K562 (cell line): ENCODE measurements around the gene HEY2. TPM values are rescaled to one million over a fixed set of nuclear protein-coding genes. Genes with fewer than 3 reads are reported as not detected.

ENCODE experiments used
- ATF2 ChIP-seq: sonication (generic); formaldehyde crosslinking; IDR thresholded peaks from 2 replicates; pipeline ENCODE4 v1.8.1; 2022; ENCODE audit warnings: missing genetic modification reagents
- CBFA2T3 ChIP-seq: fragments of 450-650 bp; IDR thresholded peaks from 2 replicates; pipeline ENCODE4 v1.6.1; 2017
- CBX5 ChIP-seq: IDR thresholded peaks from 2 replicates; pipeline ENCODE4 v1.6.1; 2014; ENCODE audit warnings: low read depth, borderline replicate concordance
- CBX8 ChIP-seq: fragments of 200-600 bp; sonication (generic); IDR thresholded peaks from 2 replicates; pipeline ENCODE4 v1.6.1; 2012; ENCODE audit warnings: borderline replicate concordance, mixed run types, low read depth, mild to moderate bottlenecking, moderate library complexity, mixed read lengths, low read length, control low read depth, inconsistent platforms; ENCODE audit not compliant: poor library complexity, severe bottlenecking; ENCODE audit errors: extremely low read depth
- CC2D1A ChIP-seq: fragments of 450-650 bp; IDR thresholded peaks from 2 replicates; pipeline ENCODE4 v1.6.1; 2017; ENCODE audit warnings: mild to moderate bottlenecking
- CXXC5 ChIP-seq: fragments of 250-450 bp; sonication (Bioruptor Pico); IDR thresholded peaks from 2 replicates; pipeline ENCODE4 v1.8.0; 2022; ENCODE audit warnings: inconsistent platforms, mild to moderate bottlenecking, moderate library complexity
- DACH1 ChIP-seq: fragments of 450-650 bp; IDR thresholded peaks from 2 replicates; pipeline ENCODE4 v1.6.1; 2018; ENCODE audit not compliant: partially characterized antibody
- HDAC8 ChIP-seq: fragments of 450-650 bp; IDR thresholded peaks from 2 replicates; pipeline ENCODE4 v1.6.1; 2016; ENCODE audit warnings: mild to moderate bottlenecking, missing genetic modification characterization, moderate library complexity, missing compliant biosample characterization
- ILF3 ChIP-seq: fragments of 450-650 bp; IDR thresholded peaks from 2 replicates; pipeline ENCODE4 v1.6.1; 2018; ENCODE audit warnings: antibody characterized with exemption, mild to moderate bottlenecking, moderate library complexity, borderline replicate concordance
- NCOR1 ChIP-seq: fragments of 450-650 bp; IDR thresholded peaks from 2 replicates; pipeline ENCODE4 v1.6.1; 2016; ENCODE audit warnings: mild to moderate bottlenecking, moderate library complexity
- PML ChIP-seq: IDR thresholded peaks from 2 replicates; pipeline ENCODE4 v1.6.1; 2012; ENCODE audit warnings: low read length, inconsistent platforms
- PRPF4 ChIP-seq: fragments of 200-400 bp; formaldehyde crosslinking; IDR thresholded peaks from one replicate; pipeline ENCODE4 v1.6.1; 2017; ENCODE audit warnings: low read length, low read depth, mild to moderate bottlenecking; ENCODE audit not compliant: insufficient read depth, poor library complexity, severe bottlenecking
- PTBP1 ChIP-seq: fragments of 200-400 bp; formaldehyde crosslinking; IDR thresholded peaks from 2 replicates; pipeline ENCODE4 v1.6.1; 2017; ENCODE audit warnings: low read depth, low read length
- SMC3 ChIP-seq: conservative IDR thresholded peaks from 2 replicates; pipeline ENCODE4 v1.6.1; 2011; ENCODE audit warnings: low read depth, low read length, improper control_type of control experiment; ENCODE audit not compliant: insufficient read depth
- STAG1 ChIP-seq: sonication (generic); formaldehyde crosslinking; IDR thresholded peaks from 2 replicates; pipeline ENCODE4 v1.5.0; 2020; ENCODE audit warnings: missing genetic modification reagents, borderline replicate concordance
- TEAD1 ChIP-seq, 2 experiments: fragments of 450-650 bp in 1 of 2; sonication (generic) in 1 of 2; formaldehyde crosslinking; IDR thresholded peaks; 2 replicates each; pipeline versions ENCODE4 v1.4.0 to v1.8.0; 2020 to 2022; ENCODE audit warnings: mild to moderate bottlenecking in 2 of 2, missing genetic modification reagents in 1 of 2
- UBTF ChIP-seq, 2 experiments: IDR thresholded peaks; 2 replicates each; pipeline ENCODE4 v1.6.1; 2012; ENCODE audit warnings: improper control_type of control experiment in 2 of 2, low read depth in 2 of 2, low read length in 2 of 2, borderline replicate concordance in 1 of 2
- XRCC3 ChIP-seq: fragments of 450-650 bp; IDR thresholded peaks from 2 replicates; pipeline ENCODE4 v1.6.1; 2017; ENCODE audit warnings: mild to moderate bottlenecking, moderate library complexity
- ZNF146 ChIP-seq: IDR thresholded peaks from one replicate; pipeline ENCODE4 v1.6.1; 2018; ENCODE audit warnings: missing compliant biosample characterization; ENCODE audit not compliant: unreplicated experiment
- ZNF277 ChIP-seq: fragments of 250-450 bp; sonication (Bioruptor Pico); IDR thresholded peaks from 2 replicates; pipeline ENCODE4 v1.8.0; 2022; ENCODE audit warnings: inconsistent platforms, mild to moderate bottlenecking, moderate library complexity, borderline replicate concordance
- ZNF639 ChIP-seq, 2 experiments: fragments of 200-800 bp in 1 of 2; sonication (Bioruptor generic) in 1 of 2; sonication (generic) in 1 of 2; formaldehyde crosslinking in 1 of 2; IDR thresholded peaks in 1 of 2; conservative IDR thresholded peaks in 1 of 2; 2 replicates each; pipeline versions ENCODE4 v1.5.0 to v1.6.1; 2016 to 2020; ENCODE audit warnings: missing compliant biosample characterization in 1 of 2, missing genetic modification characterization in 1 of 2, missing genetic modification reagents in 1 of 2
- polyA plus RNA-seq, 8 experiments: library from polyadenylated mRNA; depleted of rRNA in 4 of 8; stranded (reverse) in 5 of 8; unstranded in 3 of 8; fragments of >200 nt; fragmentation: Nextera tagmentation in 2 of 8; fragmentation: Illumina TruSeq in 1 of 8; extraction: Ambion mirVana in 2 of 8; extraction: Trizol in 1 of 8; gene quantifications; 2 replicates each; pipeline versions ENCODE4 v1.2.1 to v1.2.3, GENCODE V29; 2011 to 2014; ENCODE audit warnings: inconsistent platforms in 1 of 8, missing spikeins in 1 of 8
- total RNA-seq, 7 experiments: library from RNA; depleted of rRNA in 6 of 7; stranded (reverse); fragments of >200 nt in 6 of 7; fragmentation: Illumina TruSeq in 2 of 7; extraction: Trizol in 2 of 7; gene quantifications; 2 replicates each; pipeline versions ENCODE4 v1.2.1 to v1.2.3, GENCODE V29; 2011 to 2021; ENCODE audit warnings: low replicate concordance in 1 of 7

Gene HEY2
- total and polyA plus RNA-seq, 9 of the 15 experiments (the other 6 are each of a cell fraction or from before 2014, with no cell fraction given): 0.03 to 0.07 (median 0.06) TPM; not detected in 5

- TF ChIP-seq CBFA2T3 (no peak), DACH1 (no peak), TEAD1 (CRISPR knock-in tag; IDR thresholded peaks at IDR 0.05) (0 out of 4 replicates have a peak, but pooled peaks of 1 of the 2 experiments have one; percentile 10), STAG1 (peak; percentile 41), SMC3 (0 out of 2 replicates have a peak, but pooled peaks have one; percentile 7), CC2D1A (no peak), ZNF639 (CRISPR knock-in tag; conservative IDR thresholded peaks at IDR 0.05 in 1 of 2, IDR thresholded peaks at IDR 0.05 in 1 of 2) (peak in 1 of 2 experiments; percentile 16; a peak in 1 of 4 replicates), CBX5 (no peak), CXXC5 (CRISPR knock-in tag) (peak; percentile 94), ATF2 (CRISPR knock-in tag) (no peak), PTBP1 (no peak), ZNF277 (no peak), XRCC3 (no peak), UBTF (IDR thresholded peaks at IDR 0.05; ENCODE audit: borderline replicate concordance in 1 of 2, low read depth in 2 of 2, low read length in 2 of 2) (peak; percentile 60 to 70; a peak in 2 of 4 replicates), PRPF4 (no peak), ILF3 (0 out of 2 replicates have a peak, but pooled peaks have one; percentile 58), ZNF146 (CRISPR knock-in tag) (no peak), CBX8 (no peak), HDAC8 (tag) (no peak), PML (no peak), NCOR1 (no peak)
Measured at GRCh38 chr6:125790358-125791150, 41.1 kb downstream of the HEY2 start, which contains the start of gene NCOA7 (continued).
